Sigmoid colon (tissue), 7 donors: ENCODE results near the gene TCHH. TPM values are rescaled to one million over a fixed set of nuclear protein-coding genes. Genes with fewer than 3 reads are reported as not detected.

Experiments
- DNase-seq: peaks from one replicate; pipeline ENCODE4 v3.0.0-alpha.2; 2019
- H3K27ac ChIP-seq, 4 donors: fragments of 200-600 bp; sonication (generic); one replicate each; pipeline ENCODE4 v1.5.1; 2016 to 2019; ENCODE audit warnings: mild to moderate bottlenecking in 1 of 4
- H3K27me3 ChIP-seq, 3 donors: fragments of 200-600 bp; sonication (generic); one replicate each; pipeline ENCODE4 v1.5.1; 2019; ENCODE audit warnings: mild to moderate bottlenecking in 1 of 3
- H3K36me3 ChIP-seq, 4 donors: fragments of 200-600 bp; sonication (generic); one replicate each; pipeline ENCODE4 v1.5.1; 2016 to 2019
- H3K4me1 ChIP-seq, 4 donors: fragments of 200-600 bp; sonication (generic); one replicate each; pipeline ENCODE4 v1.5.1; 2017 to 2019
- H3K4me3 ChIP-seq, 4 donors: fragments of 200-600 bp; sonication (generic); one replicate each; pipeline ENCODE4 v1.5.1; 2017 to 2019; ENCODE audit warnings: mild to moderate bottlenecking in 2 of 4, moderate library complexity in 1 of 4
- H3K9me3 ChIP-seq, 4 donors: fragments of 200-600 bp in 3 of 4; sonication (generic) in 3 of 4; one replicate each; pipeline versions ENCODE4 v1.5.1 to v1.6.1; 2013 to 2019
- EP300 ChIP-seq, 4 donors: sonication (generic); formaldehyde crosslinking; IDR thresholded peaks; one replicate each; pipeline ENCODE4 v1.6.1; 2017; ENCODE audit warnings: antibody characterized with exemption in 4 of 4
- POLR2A ChIP-seq, 2 donors: fragments of 450-650 bp; IDR thresholded peaks; one replicate each; pipeline ENCODE4 v1.6.1; 2016; ENCODE audit warnings: antibody characterized with exemption in 2 of 2, mild to moderate bottlenecking in 2 of 2, moderate library complexity in 2 of 2
- POLR2AphosphoS5 ChIP-seq, 4 donors: sonication (generic); formaldehyde crosslinking; IDR thresholded peaks; one replicate each; pipeline ENCODE4 v1.6.1; 2017; ENCODE audit warnings: antibody characterized with exemption in 4 of 4
- WGBS, 2 donors: extraction: QIAGEN DNeasy Blood & Tissue Kit; methylation state at CpG; one replicate each; pipeline ENCODE4 v1.1.7; 2013; 5-methylcytosine and 5-hydroxymethylcytosine counted together
- intact Hi-C: fragments of 100-400 bp; cut with DNase I; formaldehyde crosslinking; loops from one replicate; pipeline ENCODE4 v1.15.1; 2023
- polyA plus RNA-seq, 3 donors: library from polyadenylated mRNA; stranded (reverse); fragments of 200-250 nt; gene quantifications; one replicate each; pipeline ENCODE4 v1.2.3, GENCODE V29; 2013
- total RNA-seq, 4 donors: library from RNA; depleted of rRNA; stranded (reverse); fragments of >200 nt; gene quantifications; one replicate each; pipeline ENCODE4 v1.1.0, GENCODE V29; 2016
- TF ChIP-seq, protein P1 (sequence below), 4 experiments: fragments of 450-650 bp in 3 of 4; fragments of 200-600 bp in 1 of 4; IDR thresholded peaks; one replicate each; pipeline ENCODE4 v1.5.1; 2016 to 2019; ENCODE audit warnings: antibody characterized with exemption in 4 of 4, mild to moderate bottlenecking in 3 of 4, moderate library complexity in 2 of 4
- donor health status: healthy with polysubstance abuse.
- donor health status: Bipolar disorder and iron deficiency.
- donor health status: healthy.

TCHH gene
- total and polyA plus RNA-seq, 7 donors, result under 0.01 to 0.28 (median 0.13) TPM; not detected in 3

DNA sequence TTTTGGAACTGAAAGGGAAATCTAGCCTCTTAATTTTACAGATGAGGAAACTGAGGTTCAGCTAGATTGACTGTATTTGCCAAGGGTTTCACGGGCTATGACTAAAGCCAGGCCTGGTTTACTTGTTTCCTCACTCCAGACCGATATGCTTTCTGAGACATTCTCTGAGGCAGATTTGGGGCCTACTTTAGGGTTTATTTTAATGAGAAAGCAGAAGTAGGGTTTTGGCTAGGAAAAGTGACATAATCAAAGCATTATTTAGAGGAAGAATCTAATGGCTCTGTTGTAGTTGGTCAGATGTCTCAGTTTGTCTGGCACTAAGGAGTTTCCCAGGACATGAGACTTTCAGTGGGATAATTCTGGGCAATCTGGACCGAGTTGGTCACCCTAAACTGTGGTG is 45.3 kb upstream of the TCHH start:
- Histone ChIP-seq H3K27ac (no peak overlapping the region), H3K4me3 (no peak overlapping the region), H3K27me3 (no peaks in the 10 kb centered on the region), H3K9me3 (no peaks in the 10 kb centered on the region), H3K4me1 (no peaks in the 10 kb centered on the region), H3K36me3 (no peaks in the 10 kb centered on the region)
- TF ChIP-seq POLR2AphosphoS5 (IDR thresholded peaks at IDR 0.05) (no peak), EP300 (IDR thresholded peaks at IDR 0.05) (no peak), POLR2A (IDR thresholded peaks at IDR 0.05) (no peak)
- TF ChIP-seq, protein P1, sequence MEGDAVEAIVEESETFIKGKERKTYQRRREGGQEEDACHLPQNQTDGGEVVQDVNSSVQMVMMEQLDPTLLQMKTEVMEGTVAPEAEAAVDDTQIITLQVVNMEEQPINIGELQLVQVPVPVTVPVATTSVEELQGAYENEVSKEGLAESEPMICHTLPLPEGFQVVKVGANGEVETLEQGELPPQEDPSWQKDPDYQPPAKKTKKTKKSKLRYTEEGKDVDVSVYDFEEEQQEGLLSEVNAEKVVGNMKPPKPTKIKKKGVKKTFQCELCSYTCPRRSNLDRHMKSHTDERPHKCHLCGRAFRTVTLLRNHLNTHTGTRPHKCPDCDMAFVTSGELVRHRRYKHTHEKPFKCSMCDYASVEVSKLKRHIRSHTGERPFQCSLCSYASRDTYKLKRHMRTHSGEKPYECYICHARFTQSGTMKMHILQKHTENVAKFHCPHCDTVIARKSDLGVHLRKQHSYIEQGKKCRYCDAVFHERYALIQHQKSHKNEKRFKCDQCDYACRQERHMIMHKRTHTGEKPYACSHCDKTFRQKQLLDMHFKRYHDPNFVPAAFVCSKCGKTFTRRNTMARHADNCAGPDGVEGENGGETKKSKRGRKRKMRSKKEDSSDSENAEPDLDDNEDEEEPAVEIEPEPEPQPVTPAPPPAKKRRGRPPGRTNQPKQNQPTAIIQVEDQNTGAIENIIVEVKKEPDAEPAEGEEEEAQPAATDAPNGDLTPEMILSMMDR (IDR thresholded peaks at IDR 0.05), result no peak
- 64 to 72% methylated on average over 3 of the region's 3 CpGs for WGBS, 2 donors
- no peak for DNase-seq
- intact Hi-C loops, result no loop called here

DNA sequence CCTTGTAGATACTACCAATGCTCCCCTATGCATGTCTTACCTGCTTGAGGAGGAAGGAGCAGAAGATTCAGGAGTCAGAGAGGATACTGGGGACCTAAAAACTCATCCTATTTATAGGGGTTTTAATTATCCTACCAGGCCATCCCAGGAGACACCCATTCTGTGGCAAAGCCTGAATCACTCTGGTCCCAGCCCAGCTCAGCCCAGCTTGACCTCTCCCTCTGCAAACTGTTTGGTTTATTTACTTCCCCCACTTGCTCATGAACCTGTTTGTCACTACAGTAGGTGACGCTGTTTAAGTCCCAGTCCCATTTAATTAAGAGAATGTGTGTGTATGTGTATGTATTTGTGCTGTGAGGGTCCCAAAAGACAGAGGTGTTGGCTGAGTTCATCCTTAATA is 43.9 kb upstream of the TCHH start, which contains the start of gene RPTN:
RPTN (minus strand) TSS at position 85 of the 400 bp plus-strand sequence. CDS start 1,339 bp downstream, outside the sequence.
- H3K9me3 ChIP-seq, result no peaks in the 10 kb centered on the region
- intact Hi-C loops, result no loop called here
- 73 to 81% methylated on average over 1 of the region's 1 CpG for WGBS, 2 donors
- no peaks in the 10 kb centered on the region for H3K4me1 ChIP-seq
- no peak within 1 kb of the TSS for H3K27ac ChIP-seq
- no peak within 1 kb of the TSS for H3K4me3 ChIP-seq
- TF ChIP-seq, protein P1 (IDR thresholded peaks at IDR 0.05), result no peak
- TF ChIP-seq POLR2AphosphoS5 (IDR thresholded peaks at IDR 0.05) (no peak), POLR2A (IDR thresholded peaks at IDR 0.05) (no peak), EP300 (IDR thresholded peaks at IDR 0.05) (no peak)
- no peak for DNase-seq
- H3K27me3 ChIP-seq, result no peaks in the 10 kb centered on the region
- no peaks in the 10 kb centered on the region for H3K36me3 ChIP-seq

DNA sequence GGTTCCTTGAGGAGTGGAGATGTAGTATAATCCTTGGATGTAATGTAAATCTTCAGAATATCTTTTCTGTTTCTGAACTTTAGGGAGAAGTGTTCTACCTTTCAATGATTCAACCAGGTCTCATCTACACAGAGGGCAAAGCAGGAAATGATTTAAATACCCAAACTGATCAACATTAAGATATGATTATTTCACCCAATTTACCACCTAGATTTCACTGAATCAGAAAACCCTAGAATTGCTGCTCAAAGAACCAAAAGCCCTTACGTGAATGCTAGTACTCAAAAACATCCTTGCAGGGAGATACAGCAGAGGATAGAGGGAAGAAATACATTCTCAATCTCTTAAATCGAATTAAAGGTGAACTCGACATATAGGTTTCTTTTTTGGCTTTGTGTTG is 38.8 kb upstream of the TCHH start:
- no peaks in the 10 kb centered on the region for H3K27me3 ChIP-seq
- H3K36me3 ChIP-seq, result no peaks in the 10 kb centered on the region
- no peak overlapping the region for H3K4me3 ChIP-seq
- TF ChIP-seq, protein P1 (IDR thresholded peaks at IDR 0.05), result no peak
- no peak for TF ChIP-seq POLR2AphosphoS5 (IDR thresholded peaks at IDR 0.05)
- TF ChIP-seq EP300 (IDR thresholded peaks at IDR 0.05), result no peak
- no peak for TF ChIP-seq POLR2A (IDR thresholded peaks at IDR 0.05)
- intact Hi-C loops, result no loop called here
- WGBS, 2 donors, result 86 to 89% methylated on average over 3 of the region's 3 CpGs
- no peak overlapping the region for H3K27ac ChIP-seq
- DNase-seq, result no peak
- H3K4me1 ChIP-seq, result no peaks in the 10 kb centered on the region
- no peaks in the 10 kb centered on the region for H3K9me3 ChIP-seq

DNA sequence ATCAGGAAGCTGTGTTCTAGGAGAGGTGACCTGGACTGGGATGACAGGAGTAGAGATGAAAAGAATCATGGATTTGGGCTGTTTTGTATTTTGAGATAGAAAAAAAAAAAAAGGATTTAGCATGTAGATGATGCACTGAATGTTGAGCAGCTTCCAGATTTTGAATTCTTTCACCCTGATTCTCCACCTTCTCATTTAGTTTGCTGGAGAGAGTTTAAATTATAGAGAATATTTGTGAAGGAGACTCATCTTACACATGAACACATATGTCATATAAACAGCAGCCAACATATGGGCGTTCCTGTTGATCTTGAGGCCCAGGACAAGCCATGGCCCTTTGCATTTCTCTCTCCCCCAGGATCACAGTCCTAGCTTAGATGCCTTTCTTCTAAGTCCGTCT is 36.4 kb upstream of the TCHH start:
- no peaks in the 10 kb centered on the region for H3K4me1 ChIP-seq
- 68 to 79% methylated on average over 2 of the region's 2 CpGs for WGBS, 2 donors
- H3K36me3 ChIP-seq, result no peaks in the 10 kb centered on the region
- TF ChIP-seq EP300 (IDR thresholded peaks at IDR 0.05), result no peak
- TF ChIP-seq, protein P1 (IDR thresholded peaks at IDR 0.05), result no peak
- TF ChIP-seq POLR2A (IDR thresholded peaks at IDR 0.05), result no peak
- TF ChIP-seq POLR2AphosphoS5 (IDR thresholded peaks at IDR 0.05), result no peak
- no peaks in the 10 kb centered on the region for H3K27me3 ChIP-seq
- DNase-seq, result no peak
- peaks cover 3 to 11% (median 5%) of the 10 kb centered on the region in 4 donors for H3K9me3 ChIP-seq
- no peak overlapping the region for H3K27ac ChIP-seq
- intact Hi-C loops, result no loop called here
- no peak overlapping the region for H3K4me3 ChIP-seq

DNA sequence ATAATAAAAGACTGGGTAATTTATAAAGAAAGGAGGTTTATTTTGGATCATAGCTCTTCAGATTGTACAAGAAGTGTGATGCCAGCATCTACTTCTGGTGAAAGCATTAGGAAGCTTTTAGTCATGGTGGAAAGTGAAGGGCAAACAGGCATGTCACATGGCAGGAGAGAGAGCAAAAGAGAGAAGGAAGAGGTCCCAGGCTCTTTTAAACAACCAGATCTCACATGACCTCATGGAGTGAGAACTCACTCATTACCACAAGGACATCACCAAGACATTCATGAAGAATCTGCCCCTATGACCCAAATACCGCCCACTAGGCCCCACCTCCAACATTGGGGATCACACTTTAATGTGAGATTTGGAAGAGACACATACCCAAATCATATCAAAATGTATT is 33.7 kb upstream of the TCHH start:
- DNase-seq, result no peak
- intact Hi-C loops, result no loop called here
- no peak overlapping the region for H3K4me3 ChIP-seq
- H3K27me3 ChIP-seq, result no peaks in the 10 kb centered on the region
- no peaks in the 10 kb centered on the region for H3K36me3 ChIP-seq
- 59 to 72% methylated on average over 1 of the region's 1 CpG for WGBS, 2 donors
- H3K9me3 ChIP-seq, result peaks cover 3 to 11% (median 5%) of the 10 kb centered on the region in 4 donors
- no peaks in the 10 kb centered on the region for H3K4me1 ChIP-seq
- TF ChIP-seq, protein P1 (IDR thresholded peaks at IDR 0.05), result no peak
- TF ChIP-seq EP300 (IDR thresholded peaks at IDR 0.05) (no peak), POLR2AphosphoS5 (IDR thresholded peaks at IDR 0.05) (no peak), POLR2A (IDR thresholded peaks at IDR 0.05) (no peak)
- no peak overlapping the region for H3K27ac ChIP-seq
